KMS-11 (cell line): ENCODE measurements around the gene MFSD6L.

Experiments
- H2AFZ ChIP-seq: fragments of 200-600 bp; sonication (generic); 2 replicates; pipeline ENCODE4 v1.6.1; 2016; ENCODE audit warnings: antibody characterized with exemption, mixed run types, low read depth
- H3K27ac ChIP-seq: fragments of 200-600 bp; sonication (generic); 2 replicates; pipeline ENCODE4 v1.6.1; 2016; ENCODE audit warnings: mild to moderate bottlenecking, mixed run types
- H3K27me3 ChIP-seq: fragments of 200-600 bp; sonication (generic); 2 replicates; pipeline ENCODE4 v1.6.1; 2017; ENCODE audit warnings: mild to moderate bottlenecking, low read depth, mixed run types, moderate library complexity; ENCODE audit not compliant: insufficient read depth
- H3K36me3 ChIP-seq: fragments of 200-600 bp; sonication (generic); 2 replicates; pipeline ENCODE4 v1.6.1; 2017; ENCODE audit warnings: mild to moderate bottlenecking, mixed run types; ENCODE audit not compliant: insufficient read depth
- H3K4me1 ChIP-seq: fragments of 200-600 bp; sonication (generic); 2 replicates; pipeline ENCODE4 v1.6.1; 2016; ENCODE audit warnings: mild to moderate bottlenecking, low read depth, mixed run types; ENCODE audit not compliant: poor library complexity, severe bottlenecking
- H3K4me2 ChIP-seq: fragments of 200-600 bp; sonication (generic); 2 replicates; pipeline ENCODE4 v1.7.0; 2016; ENCODE audit warnings: mild to moderate bottlenecking, mixed run types
- H3K4me3 ChIP-seq: fragments of 200-600 bp; sonication (generic); IDR thresholded peaks from 2 replicates; pipeline ENCODE4 v1.6.1; 2017; ENCODE audit warnings: low read depth, low read length, mixed read lengths; ENCODE audit not compliant: insufficient read depth
- H3K79me2 ChIP-seq: fragments of 200-600 bp; sonication (generic); 2 replicates; pipeline ENCODE4 v1.6.1; 2016; ENCODE audit warnings: low read depth, mixed run types; ENCODE audit not compliant: insufficient read depth
- H3K9ac ChIP-seq: fragments of 200-600 bp; sonication (generic); 2 replicates; pipeline ENCODE4 v1.6.1; 2016; ENCODE audit warnings: mild to moderate bottlenecking, mixed run types
- H4K20me1 ChIP-seq: fragments of 200-600 bp; sonication (generic); 2 replicates; pipeline ENCODE4 v1.6.1; 2016; ENCODE audit warnings: mild to moderate bottlenecking, mixed run types; ENCODE audit not compliant: insufficient read depth
- TF ChIP-seq, protein P1 (sequence below): fragments of 200-600 bp; sonication (generic); conservative IDR thresholded peaks from 2 replicates; pipeline ENCODE4 v1.6.1; 2017; ENCODE audit warnings: low read depth, mild to moderate bottlenecking, antibody characterized with exemption, low read length, moderate library complexity, mixed read lengths

The MFSD6L gene

DNA sequence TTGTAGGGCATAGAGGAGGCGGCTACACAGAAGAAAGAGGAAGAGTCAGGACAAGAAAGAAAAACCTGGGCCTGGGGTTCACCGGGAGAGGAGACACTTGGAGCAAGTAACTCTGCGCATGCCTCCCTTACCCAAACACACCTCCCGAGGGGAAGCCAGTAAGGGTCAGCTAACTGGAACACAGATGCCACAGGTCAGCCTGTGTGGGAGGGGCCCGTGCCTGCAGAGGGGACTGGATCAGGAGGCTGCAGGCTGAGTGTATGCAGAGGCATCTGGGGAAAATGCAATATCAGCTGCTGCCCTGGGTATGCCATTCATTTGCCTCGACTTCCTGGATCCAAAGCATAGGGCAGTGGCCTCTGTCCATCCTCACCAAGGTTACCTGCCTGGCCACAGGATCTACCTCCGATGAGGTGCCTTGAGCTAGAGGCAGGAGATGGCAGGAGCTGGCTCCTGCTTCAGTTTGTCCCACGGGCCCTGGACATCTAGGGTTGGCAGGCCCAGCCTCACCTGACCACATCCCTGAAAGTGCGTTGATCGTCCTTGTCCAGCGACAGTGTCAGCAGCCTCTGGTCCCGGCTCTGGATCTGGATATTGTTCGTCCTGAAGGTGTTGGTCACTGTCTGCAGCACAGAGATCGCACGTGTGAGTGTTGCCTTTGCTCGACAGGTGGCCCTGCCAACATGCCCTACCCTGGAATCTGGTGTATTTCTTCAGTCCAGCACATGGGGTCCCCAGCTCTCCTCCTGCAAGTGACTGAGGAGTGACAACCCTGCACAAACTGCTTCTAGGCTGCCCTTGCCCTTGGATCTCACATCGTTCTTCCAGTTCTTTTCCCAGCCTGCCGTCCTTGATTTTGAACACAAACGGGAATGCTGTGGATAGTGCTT is 4.6 kb upstream of the MFSD6L start:
- Histone ChIP-seq H3K27ac (no peak overlapping the region), H3K4me2 (no peak overlapping the region), H3K27me3 (no peaks in the 10 kb centered on the region), H4K20me1 (no peaks in the 10 kb centered on the region), H3K4me1 (no peaks in the 10 kb centered on the region), H3K36me3 (no peaks in the 10 kb centered on the region), H2AFZ (no peak overlapping the region), H3K79me2 (no peaks in the 10 kb centered on the region), H3K4me3 (no peak overlapping the region), H3K9ac (no peak overlapping the region)
- TF ChIP-seq, protein P1, sequence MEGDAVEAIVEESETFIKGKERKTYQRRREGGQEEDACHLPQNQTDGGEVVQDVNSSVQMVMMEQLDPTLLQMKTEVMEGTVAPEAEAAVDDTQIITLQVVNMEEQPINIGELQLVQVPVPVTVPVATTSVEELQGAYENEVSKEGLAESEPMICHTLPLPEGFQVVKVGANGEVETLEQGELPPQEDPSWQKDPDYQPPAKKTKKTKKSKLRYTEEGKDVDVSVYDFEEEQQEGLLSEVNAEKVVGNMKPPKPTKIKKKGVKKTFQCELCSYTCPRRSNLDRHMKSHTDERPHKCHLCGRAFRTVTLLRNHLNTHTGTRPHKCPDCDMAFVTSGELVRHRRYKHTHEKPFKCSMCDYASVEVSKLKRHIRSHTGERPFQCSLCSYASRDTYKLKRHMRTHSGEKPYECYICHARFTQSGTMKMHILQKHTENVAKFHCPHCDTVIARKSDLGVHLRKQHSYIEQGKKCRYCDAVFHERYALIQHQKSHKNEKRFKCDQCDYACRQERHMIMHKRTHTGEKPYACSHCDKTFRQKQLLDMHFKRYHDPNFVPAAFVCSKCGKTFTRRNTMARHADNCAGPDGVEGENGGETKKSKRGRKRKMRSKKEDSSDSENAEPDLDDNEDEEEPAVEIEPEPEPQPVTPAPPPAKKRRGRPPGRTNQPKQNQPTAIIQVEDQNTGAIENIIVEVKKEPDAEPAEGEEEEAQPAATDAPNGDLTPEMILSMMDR: no peak

DNA sequence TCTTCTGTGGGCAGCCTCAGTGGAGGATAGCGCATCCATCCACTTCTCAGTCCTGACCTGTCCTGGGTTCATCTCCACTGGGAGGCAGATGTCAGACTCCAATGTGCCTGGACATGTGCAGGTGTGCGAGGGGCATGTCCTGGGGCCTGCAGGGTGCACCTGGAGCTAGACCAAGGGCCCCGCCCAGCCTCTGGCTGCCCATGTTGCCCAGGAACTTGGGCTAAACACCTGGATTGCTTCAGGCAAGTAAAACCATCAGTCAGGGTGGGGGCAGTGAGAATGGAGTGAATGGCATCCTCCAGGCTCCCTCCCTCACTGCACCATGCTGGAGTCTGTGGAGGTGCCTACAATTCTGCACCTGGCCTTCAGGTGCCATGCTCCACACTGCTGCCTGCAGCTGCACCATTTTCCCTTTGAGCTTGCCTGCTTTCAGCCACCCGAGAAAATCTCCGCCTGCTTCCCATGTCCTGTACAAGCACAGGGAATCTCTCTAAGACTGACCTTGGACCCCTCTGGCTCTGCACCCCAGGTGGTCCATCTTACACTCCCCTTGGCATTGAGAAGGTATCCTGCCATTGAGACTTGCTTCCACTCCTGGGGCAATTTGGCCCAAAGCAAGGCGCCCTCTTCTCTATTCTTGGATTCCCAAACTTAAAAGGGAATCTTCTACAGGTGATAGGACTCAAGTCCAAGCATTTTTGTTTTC is 2.1 kb upstream of the MFSD6L start:
- TF ChIP-seq, protein P1: no peak
- Histone ChIP-seq H3K9ac (no peak overlapping the region), H3K4me1 (no peaks in the 10 kb centered on the region), H3K4me2 (no peak overlapping the region), H3K36me3 (no peaks in the 10 kb centered on the region), H3K27me3 (no peaks in the 10 kb centered on the region), H2AFZ (no peak overlapping the region), H3K27ac (no peak overlapping the region), H4K20me1 (no peaks in the 10 kb centered on the region), H3K79me2 (no peaks in the 10 kb centered on the region), H3K4me3 (no peak overlapping the region)

DNA sequence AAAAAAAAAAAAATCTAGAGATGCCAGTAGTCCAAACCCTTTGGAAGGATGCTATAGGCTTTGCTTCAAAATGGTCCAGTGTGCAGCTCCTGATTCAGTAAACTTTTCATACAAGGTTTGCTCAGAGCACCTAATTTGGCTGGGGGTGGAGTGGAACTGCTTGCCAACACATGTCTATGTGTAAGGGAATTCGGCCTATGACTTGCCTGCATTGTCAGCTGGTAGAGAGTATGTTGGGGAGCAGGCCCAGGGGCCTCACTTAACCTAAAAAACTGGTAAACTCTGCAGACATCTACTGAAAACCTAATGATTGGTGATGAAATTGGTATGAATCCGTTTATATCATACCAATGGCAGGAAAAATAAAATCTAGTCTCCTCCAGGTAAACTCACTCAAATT is 1.5 kb upstream of the MFSD6L start:
- no peak overlapping the region for H3K9ac ChIP-seq
- no peaks in the 10 kb centered on the region for H3K36me3 ChIP-seq
- no peaks in the 10 kb centered on the region for H3K79me2 ChIP-seq
- H3K4me1 ChIP-seq: no peaks in the 10 kb centered on the region
- no peak overlapping the region for H3K4me3 ChIP-seq
- H3K4me2 ChIP-seq: no peak overlapping the region
- no peak overlapping the region for H2AFZ ChIP-seq
- no peaks in the 10 kb centered on the region for H4K20me1 ChIP-seq
- no peak overlapping the region for H3K27ac ChIP-seq
- TF ChIP-seq, protein P1: no peak
- no peaks in the 10 kb centered on the region for H3K27me3 ChIP-seq

DNA sequence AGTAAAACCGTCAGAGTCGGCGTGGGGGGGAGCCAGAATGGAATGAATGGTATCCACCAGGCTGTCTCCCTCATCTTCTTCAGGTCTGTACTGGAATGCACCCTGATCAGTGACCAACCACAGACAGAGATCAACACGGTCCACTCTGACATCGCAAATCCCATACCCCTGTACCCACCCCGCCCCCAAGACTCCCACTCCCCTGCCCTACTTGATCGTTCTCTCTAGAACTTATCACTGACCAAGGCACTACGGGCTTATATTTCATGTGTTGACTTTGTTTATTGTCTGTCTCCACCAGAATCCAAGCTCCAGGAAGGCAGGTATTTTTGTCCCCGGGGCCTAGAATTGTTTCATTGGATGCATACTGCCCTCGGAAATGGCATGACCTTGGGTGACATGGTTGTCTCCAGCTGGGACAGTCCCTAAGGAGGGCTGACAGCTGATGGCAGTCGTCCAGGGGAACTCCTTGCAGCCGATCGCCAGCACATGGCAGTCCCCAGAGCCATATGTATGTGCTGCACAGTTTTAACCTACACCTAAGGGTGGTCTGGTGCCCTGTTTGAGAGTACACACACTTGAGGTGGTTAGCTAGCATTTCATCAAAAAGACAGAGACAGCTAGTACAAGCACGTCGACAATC is 526 bp upstream of the MFSD6L start:
- no peak overlapping the region for H3K4me2 ChIP-seq

More for the DNA sequence above, 526 bp upstream of the MFSD6L start:
- no peaks in the 10 kb centered on the region for H4K20me1 ChIP-seq
- H3K27me3 ChIP-seq: no peaks in the 10 kb centered on the region
- H3K79me2 ChIP-seq: no peaks in the 10 kb centered on the region
- H3K36me3 ChIP-seq: no peaks in the 10 kb centered on the region
- H3K9ac ChIP-seq: no peak overlapping the region
- TF ChIP-seq, protein P1: no peak
- no peak overlapping the region for H2AFZ ChIP-seq
- no peak overlapping the region for H3K27ac ChIP-seq
- no peak overlapping the region for H3K4me3 ChIP-seq
- no peaks in the 10 kb centered on the region for H3K4me1 ChIP-seq
